PC-9 (cell line): ENCODE results near the gene MYH11.

Experiments
- EZH2 ChIP-seq: fragments of 200-600 bp; sonication (generic); IDR thresholded peaks from 2 replicates; pipeline ENCODE4 v1.8.0; 2017; ENCODE audit warnings: antibody characterized with exemption, low read depth
- TF ChIP-seq, protein P1 (sequence below): fragments of 200-600 bp; sonication (generic); conservative IDR thresholded peaks from 2 replicates; pipeline ENCODE4 v1.6.1; 2017; ENCODE audit warnings: mixed run types, antibody characterized with exemption, mild to moderate bottlenecking, moderate library complexity

- TF ChIP-seq, protein P1, sequence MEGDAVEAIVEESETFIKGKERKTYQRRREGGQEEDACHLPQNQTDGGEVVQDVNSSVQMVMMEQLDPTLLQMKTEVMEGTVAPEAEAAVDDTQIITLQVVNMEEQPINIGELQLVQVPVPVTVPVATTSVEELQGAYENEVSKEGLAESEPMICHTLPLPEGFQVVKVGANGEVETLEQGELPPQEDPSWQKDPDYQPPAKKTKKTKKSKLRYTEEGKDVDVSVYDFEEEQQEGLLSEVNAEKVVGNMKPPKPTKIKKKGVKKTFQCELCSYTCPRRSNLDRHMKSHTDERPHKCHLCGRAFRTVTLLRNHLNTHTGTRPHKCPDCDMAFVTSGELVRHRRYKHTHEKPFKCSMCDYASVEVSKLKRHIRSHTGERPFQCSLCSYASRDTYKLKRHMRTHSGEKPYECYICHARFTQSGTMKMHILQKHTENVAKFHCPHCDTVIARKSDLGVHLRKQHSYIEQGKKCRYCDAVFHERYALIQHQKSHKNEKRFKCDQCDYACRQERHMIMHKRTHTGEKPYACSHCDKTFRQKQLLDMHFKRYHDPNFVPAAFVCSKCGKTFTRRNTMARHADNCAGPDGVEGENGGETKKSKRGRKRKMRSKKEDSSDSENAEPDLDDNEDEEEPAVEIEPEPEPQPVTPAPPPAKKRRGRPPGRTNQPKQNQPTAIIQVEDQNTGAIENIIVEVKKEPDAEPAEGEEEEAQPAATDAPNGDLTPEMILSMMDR: no peak
- TF ChIP-seq EZH2: no peak
Observed at GRCh38 chr16:15827299-15827698, 29.5 kb downstream of the MYH11 start.
